ENCODE measurements around the gene SCP2D1.

Gene SCP2D1

DNA sequence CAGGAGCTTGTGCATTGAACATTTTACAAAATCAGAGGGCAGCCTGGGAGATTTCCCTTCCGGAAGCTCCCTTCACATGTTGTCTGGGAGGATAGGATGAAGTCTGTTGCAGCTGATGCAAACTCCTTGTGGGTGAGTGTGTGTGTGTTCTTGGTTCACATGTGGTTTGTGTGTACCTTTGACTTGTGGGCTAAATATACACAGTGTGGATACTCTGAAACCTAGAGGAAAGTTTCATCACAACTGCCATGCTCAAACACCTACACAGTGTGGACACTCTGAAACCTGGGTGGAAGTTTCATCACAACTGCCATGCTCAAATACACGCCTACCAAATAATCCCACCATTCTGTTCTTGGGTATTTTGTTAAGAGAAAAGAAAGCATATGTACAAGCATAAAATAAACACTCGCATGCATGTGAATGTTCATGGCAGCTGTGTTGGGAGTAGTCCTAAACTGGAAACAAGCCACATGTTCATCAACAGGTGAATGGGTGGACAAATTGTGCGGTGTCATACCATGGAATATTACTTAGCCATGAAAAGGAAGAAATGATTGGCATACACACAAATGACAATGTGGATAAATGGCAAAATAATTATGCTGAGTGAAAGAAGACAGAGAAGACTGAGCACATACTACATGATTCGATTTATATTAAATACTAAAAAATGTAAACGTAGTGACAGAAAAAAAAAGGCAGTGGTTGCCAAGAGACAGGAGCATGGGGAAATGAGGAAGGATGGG, 1.8 kb downstream of the SCP2D1 start:
- no peak for DNase-seq

DNA sequence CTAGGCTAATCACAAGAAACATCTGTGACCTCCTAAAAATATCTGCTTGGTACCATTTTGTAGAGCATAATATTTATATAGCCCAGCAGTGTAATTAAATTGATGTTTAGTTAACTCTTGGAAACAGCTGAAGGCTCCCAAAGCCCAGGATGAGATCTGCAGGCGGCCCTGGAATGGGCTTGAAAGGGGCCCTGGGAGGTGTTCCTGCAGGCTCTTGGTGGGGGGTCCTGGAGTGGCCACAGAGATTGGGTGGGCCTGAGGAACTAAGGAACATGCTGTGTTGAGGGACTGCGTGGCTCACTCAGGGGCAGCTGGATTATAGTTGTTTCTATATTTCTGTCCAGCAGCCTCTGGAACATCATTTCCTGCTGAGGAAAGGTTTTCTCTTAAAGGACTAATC, 9.2 kb downstream of the SCP2D1 start:
- no peak for DNase-seq

DNA sequence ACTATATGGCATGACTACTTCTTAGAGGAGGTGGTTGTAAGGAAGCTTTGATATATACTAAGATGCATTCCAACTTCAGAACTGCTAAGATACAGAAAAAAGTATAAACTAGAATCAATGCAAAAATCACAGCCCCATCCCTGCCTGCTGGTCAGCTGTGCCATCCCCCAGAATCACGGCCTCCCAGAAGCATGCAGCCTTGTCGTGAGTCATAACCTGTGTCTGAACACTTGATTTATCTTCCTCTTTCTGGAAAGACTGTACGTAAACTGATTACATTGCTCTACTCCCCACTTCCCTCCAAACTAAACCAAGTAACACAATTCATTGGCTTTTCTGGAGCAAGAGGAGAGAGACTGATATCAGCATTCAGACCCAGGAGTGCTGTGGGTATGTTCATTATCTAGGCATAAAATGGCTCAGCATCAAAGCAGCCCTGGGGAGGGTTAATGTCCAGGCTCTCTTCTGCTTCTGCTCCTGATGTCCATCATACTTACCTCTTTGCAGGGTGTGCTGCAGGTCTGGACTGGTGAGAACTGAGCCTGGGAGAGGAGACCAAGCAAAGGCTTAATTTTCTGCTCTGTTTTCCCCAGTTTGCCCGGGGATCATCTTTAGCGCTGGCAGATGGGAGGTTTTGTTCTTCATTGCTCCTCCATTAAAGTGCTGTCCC, 18.4 kb downstream of the SCP2D1 start:
- DNase-seq = peak; percentile 67

DNA sequence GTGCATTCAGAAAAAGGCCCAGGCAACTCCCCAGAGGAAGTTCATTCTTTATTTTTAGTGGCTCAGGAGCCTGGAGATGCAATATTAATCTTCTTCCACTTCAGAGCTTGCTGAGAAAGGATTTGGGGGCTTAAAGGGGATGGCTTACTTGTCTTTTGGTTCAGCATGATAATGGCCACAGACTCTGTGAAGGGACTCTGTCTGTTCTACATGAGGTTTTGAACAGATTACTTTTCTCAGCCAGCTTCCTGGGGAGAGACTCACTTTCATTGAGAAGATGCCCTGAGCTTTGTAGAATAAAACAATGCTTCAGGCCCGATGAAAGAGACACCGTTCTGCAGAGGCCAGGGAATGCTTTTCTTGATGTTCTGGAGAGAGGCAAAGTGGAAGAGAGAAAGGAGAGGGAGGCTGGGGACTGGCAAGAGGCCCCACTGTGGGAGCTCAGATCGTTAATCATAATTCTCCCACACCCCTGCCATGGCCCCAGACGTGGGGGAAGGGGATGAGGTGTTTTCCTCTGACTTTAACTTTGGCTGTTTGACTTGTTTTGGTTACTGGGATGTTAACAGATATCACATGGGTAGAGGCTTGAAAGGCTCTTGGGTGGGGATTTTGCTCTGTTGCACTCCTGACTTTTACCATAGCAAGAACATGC, 19.1 kb downstream of the SCP2D1 start:
- DNase-seq = peak; percentile 77

DNA sequence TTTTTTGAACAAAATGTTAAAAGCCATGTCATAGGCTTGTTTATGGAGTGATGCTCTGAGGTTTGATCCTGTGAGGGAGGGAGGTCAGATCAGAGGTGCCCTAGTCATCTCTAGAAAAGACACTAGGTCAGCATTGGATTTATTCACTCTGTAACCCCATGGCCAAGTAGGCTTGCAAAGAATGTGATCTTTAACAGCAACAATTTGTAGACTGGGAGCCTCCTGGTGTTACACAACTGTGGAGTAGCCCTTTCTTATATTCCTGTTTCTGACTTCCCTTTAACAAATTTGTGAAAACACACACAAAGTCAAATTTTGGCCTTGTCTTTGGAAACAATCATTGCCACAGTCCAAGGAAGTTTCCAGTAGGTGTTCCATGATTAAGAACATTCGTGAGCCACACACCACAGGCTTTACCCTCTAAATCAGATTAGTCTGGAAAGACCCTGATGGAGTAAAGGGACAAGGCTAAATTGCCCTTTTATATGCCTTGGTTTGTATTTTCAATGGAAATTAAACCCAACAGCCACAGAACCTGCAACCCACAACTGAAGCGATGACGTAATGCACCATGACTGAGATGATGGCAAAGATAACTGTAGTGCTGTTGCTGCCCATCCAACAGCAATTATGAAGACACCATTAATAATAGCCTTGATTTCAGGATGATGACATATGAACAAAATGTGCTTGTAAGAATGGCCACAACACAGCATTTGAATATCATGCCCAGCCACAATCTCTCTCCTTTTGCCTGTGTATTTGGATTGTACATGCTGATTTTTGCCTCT, 22.1 kb downstream of the SCP2D1 start:
- no peak for DNase-seq

DNA sequence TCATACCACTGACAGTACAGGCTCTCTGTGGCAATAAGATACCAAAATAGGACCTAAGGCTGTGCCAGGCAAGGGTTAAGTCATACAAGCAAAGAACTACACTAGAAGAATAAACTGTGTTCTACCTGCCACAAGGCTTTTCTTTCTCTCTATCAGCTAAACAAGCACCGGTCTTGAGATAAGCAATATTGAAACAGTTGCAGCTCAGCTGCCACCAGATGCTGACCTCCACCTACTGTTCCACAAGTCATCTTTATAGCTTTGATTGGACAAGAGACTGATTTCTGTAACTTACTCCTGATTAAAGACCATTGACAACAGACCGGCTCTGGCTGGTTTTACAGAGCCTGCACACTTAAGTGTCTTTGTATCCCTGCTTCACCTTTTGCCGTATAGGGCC, 24.1 kb downstream of the SCP2D1 start:
- DNase-seq = no peak

DNA sequence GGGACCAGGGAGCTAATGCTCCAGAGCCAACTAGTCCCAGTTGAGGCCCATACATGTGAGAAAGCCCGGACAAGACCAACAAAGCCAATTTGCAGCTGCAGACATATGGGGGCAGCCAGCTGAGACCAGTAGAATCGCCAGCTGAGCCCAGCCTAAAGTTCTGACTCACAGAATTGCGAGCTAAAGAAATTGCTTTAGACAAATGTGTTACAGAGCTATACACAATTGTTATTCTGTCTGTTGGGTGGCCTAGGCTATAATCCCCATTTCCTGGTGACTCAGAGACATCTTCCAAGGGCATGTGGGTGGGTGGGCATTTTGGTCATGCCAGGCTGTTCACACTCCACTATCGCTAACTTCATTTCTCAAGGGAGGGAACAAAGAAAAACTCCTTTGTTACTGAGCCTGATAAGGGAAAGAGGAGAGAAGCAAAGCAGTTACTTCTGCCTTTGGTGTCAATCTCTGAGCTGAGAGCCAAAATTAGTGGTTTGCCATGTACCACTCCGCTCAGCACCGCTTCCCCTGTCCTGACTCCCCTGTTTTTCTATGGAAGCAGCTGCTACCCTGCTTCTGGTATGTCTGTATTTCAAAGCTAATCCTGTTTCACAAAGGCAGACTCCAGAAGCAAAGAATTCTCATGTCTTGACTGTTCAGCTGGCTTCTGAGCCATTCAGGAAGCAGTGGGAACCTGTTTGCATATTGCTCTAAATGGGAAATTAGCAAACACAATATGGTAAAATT, 26.1 kb downstream of the SCP2D1 start:
- no peak for DNase-seq

DNA sequence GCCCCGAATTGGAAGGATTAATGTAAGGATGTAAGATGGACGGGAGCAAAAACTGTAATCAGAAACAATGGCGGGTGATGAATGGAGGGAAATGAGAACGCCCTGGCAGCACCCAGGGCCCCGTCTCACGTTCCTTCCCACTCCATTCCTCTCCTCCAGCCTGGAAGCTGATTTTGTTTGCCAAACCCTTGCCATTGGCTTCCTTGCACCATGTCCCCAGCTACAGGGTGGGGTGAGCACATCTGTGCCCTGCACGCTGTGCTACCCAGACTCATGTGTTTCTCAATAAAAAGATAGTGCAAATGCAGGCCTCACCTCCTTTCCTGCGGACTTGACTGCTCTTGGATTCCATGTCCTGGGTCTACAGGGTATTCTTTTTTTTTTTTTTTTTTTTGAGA, 26.7 kb downstream of the SCP2D1 start:
- no peak for DNase-seq

DNA sequence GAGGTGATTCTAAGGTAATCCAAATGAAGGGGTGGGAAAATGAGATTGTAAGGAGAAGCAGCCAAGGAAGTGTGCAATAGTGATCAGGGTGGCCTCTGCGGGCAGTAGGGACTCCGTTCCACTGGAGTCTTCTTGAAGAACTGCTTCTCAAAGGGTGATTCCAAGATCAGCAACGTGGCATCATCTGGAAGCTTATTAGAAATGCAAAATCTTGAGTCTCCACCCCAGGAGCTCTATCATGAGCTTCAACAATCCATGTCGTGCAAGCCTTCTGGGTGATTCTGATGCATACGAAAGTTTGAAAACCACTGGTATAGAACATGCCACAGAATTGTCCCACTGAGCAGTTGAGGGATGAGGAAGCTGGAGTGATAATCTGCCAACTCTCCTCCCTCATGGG, 31.4 kb downstream of the SCP2D1 start:
- DNase-seq = no peak

DNA sequence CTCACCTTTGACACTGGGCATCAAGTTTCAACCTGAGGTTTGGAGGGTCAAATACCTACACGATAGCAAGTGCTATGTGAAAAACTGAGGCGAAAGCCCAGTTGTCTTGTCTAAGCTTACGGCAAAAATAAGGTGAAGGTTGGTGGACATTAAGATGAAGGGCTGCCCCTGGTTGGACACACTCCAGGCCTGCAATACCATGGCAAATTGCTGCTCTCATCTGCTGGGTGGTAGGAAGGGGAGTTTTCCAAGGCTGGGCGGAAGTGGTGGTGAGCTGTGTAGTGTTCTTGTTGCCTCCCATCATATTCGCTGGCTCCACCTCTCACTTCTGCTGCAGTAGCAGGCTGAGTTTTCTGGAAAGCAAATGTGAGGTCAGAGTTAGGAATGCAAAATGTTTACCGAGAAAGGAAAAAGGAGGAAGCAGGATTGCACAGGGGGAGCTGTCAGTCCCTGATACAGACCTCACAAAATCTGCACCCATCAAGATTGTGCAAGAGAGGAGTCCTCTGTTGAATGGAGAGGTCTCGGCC, 33.7 kb downstream of the SCP2D1 start:
- DNase-seq = no peak

DNA sequence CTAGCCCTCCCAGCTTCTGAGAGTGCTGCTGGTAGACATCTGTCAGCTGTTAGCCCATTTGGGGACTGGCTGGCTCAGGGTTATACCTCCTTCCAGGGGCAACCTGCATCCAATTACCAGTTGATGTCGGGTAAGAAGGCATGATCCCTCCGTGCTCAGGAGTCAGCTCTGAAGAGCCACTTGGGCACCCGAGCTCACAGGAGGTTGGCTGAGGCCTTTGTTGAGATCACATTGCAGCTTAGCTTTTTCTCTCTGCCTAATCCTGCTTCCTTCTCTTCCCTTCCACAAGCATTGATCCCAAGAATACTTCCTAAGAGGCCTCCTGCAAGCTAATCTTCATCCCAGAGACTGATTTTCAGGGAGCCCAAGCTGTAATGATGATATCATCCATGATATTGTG, 35.5 kb downstream of the SCP2D1 start:
- peak; percentile 81 for DNase-seq

DNA sequence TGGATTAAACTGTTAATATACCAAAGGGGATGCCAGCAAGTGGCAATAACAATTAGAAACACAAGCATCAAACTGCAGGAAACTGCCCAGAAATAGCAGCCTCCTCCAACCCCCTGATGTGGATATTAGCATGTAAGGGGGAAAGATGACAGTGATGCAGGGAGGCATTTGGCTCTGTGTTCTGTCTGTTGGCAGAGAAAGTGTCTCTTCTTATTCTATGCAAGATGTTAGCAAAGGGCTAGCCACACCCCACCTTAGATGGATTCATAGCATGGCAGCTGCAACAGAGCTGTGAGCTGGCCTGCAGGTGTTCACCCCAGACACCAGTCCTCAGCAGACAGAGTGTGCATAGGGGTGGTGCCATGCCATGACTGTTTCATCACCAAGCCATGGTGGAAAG, 38.0 kb downstream of the SCP2D1 start:
- DNase-seq = no peak

DNA sequence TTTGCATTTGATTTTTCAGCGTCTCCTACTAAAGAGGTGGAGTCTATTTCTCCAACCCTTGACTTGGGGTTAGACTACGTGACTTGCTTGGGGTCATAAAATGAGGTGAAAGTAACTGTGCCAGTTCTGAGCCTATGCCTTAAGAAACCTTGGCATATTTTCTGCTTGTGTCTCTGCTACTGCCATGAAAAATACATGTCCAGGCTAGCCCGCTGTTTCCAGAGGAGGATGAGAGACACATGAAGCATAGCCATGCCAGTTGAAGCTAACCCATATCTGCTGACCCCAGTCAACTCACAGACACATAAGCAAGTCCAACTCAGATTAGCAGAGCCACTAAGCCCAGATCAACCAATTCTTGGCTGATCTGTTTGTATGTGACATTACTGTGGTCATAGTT, 38.7 kb downstream of the SCP2D1 start:
- DNase-seq = no peak

DNA sequence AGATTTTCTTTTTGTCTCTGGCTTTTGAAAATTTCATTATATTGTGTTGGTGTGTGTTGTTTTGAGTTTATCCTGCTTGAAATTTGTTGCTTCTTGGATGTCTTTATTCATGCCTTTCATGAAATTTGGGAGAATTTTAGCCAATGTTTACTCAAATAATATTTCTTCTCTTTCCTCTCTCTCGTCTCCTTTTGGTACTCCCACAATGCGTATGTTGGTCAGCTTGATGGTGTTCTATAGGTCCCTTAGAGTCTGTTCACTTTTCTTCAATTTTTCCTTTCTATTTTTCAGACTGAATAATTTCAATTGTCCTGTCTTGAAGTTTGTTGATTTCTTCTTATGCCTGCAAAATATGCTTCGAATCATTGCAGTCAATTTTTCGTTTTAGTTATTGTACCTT, 39.6 kb downstream of the SCP2D1 start:
- no peak for DNase-seq

DNA sequence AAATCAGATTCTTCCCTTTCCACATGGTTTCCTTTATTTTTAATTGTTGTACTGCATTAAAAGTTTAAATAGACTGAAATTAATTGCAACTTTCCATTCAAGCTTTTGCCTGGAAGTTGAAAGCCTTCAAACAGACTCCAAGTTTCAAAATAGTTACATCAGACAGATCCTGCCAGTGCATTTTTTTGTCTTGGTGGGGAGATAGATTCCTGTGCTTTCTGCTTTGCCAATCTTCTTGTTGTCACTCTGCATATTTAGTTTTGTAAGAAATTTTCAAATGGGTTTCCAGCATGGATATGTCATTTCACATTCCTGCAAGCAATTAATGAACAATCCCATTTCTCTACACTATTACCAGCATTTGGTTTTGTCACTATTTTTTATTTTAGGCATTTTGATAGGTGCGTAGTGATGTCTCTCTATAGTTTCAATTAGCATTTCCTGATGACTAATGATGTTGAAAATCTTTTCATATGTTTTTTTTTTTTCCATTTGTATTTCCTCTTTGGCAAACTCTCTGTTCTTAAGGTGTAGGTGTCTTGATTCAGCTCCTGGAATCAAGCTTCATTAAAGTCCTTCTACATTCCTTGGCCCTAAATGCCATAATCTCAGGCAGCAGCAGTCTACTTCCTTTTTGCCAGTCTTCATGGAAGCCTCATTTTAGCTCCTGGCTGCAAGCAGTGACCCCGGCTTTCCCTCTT, 40.5 kb downstream of the SCP2D1 start:
- no peak for DNase-seq

DNA sequence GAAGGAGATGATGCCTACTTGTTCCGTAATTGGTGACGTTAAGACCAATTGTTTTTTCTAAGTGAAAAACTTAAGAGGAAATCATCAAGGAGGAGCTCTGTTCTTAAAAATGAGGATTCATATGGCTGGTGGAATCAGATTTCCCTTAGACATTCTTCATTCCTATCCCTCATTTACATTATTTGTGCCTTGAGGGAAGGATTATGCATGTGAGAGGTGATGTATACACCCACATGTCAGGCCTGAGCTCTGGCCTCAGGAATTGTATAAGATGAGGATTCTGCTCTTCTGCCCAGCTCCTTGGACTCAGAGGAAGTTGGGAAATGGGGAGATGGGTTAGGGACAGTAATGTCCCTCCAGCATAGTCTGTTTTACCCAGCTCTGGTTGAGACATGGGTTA, 42.3 kb downstream of the SCP2D1 start:
- DNase-seq = no peak

DNA sequence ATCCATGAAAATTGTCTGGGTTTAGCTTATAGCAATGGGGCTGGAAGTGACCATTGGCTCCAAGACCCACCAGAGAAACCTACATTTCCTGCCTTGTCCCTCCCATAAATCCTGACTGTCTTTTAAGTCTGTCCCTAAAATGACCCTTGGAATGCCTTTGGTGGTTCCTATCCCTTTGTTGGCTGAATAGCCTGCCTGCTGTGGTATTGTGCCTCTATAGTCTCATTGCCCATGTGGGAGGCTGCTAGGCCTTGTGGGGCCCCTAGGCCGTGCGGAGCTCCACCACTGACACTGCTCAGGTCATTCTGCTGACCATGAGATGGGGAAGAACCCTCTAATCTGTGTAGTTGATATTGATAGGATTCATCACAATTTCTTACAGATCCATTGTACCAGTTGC, 43.3 kb downstream of the SCP2D1 start:
- no peak for DNase-seq

DNA sequence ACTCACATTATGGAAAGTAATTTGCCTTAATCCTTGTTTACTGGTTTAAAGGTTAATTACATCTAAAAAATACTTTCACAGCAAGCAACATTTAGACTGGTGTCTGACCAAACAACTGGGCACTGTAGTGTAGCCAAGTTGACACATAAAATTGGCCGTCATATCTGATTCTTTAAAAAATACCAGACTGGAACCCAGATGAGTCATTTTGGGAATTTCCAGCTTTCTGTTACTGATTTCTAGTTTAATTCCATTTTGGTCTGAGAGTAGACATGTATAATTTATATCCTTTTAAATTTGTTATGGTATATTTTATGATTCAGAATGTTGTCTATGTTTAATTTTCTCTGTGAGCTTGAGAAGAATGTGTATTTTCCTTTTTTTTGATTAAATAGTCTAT, 44.1 kb downstream of the SCP2D1 start:
- DNase-seq = no peak

DNA sequence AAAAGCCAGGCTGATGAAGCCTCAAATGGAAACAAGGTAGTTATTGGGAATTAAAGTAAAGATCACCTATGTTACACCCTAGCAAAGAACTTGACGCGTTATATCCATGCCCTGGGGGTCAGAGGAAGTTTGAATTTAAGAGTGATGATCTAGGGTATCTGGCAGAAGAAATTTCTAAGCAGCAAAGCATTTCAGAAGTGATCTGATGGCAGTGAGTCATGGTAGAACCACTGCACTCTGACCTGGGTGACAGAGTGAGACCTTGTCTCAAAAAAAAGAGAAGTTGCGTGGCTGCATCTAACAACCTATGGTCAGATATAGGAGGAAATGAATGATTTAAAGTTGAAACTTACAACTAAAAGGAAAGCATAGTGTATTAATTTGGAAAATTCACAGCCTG, 45.2 kb downstream of the SCP2D1 start:
- no peak for DNase-seq
